ENCODE measurements around the gene RAB20. TPM values are rescaled to one million over a fixed set of nuclear protein-coding genes. Genes with fewer than 3 reads are reported as not detected.
"Not testable (repeated sequence)": the region's sequence is repeated elsewhere in the genome, so short reads cannot be mapped to it uniquely, and the experiment has no call there.

RAB20 gene
- polyA plus RNA-seq, 6 donors from 2014 or later = 0.74 to 3.4 (median 2.0) TPM; not detected in 1

GRCh38 chr13:110541526-110541920 is 20.0 kb downstream of the RAB20 start:
- peaks cover 0 to 5% of the 10 kb centered on the region in 2 donors for H3K36me3 Mint-ChIP-seq
- H3K9me3 Mint-ChIP-seq = peaks cover 0 to 15% (median 3%) of the 10 kb centered on the region in 7 donors
- no peak overlapping the region for H3K4me3 Mint-ChIP-seq
- DNase-seq (no peak), ATAC-seq (ENCODE audit: low read depth in 2 of 2) (no peak)
- peaks cover 15 to 21% (median 20%) of the 10 kb centered on the region in 3 donors for H3K4me1 Mint-ChIP-seq
- H3K27me3 Mint-ChIP-seq = no peaks in the 10 kb centered on the region
- H3K27ac Mint-ChIP-seq = peak overlapping the region in 2 of 6 donors; percentile 88 to 91

GRCh38 chr13:110540871-110541525 is 20.5 kb downstream of the RAB20 start:
- H3K36me3 Mint-ChIP-seq = peaks cover 0 to 5% of the 10 kb centered on the region in 2 donors

GRCh38 chr13:110539894-110540293 is 21.6 kb downstream of the RAB20 start:
- Mint-ChIP-seq H3K4me1 (peaks cover 23 to 31% (median 29%) of the 10 kb centered on the region in 3 donors), H3K27ac (no peak overlapping the region), H3K4me3 (no peak overlapping the region), H3K27me3 (no peaks in the 10 kb centered on the region), H3K36me3 (peaks cover 0 to 1% of the 10 kb centered on the region in 2 donors), H3K9me3 (peaks cover 0 to 8% (median 2%) of the 10 kb centered on the region in 7 donors)
- ATAC-seq (ENCODE audit: low read depth in 2 of 2) (no peak), DNase-seq (no peak)

More at GRCh38 chr13:110540871-110541525, 20.5 kb downstream of the RAB20 start:
- Mint-ChIP-seq H3K9me3 (peaks cover 0 to 15% (median 3%) of the 10 kb centered on the region in 7 donors), H3K4me3 (no peak overlapping the region), H3K4me1 (peaks cover 20 to 27% (median 25%) of the 10 kb centered on the region in 3 donors), H3K27ac (peak overlapping the region in 2 of 6 donors; percentile 61 to 63), H3K27me3 (no peaks in the 10 kb centered on the region)
- ATAC-seq (ENCODE audit: low read depth in 2 of 2) = no peak
- no peak for DNase-seq

- Mint-ChIP-seq H3K36me3 (no peaks in the 10 kb centered on the region), H3K27ac (peak overlapping the region in 3 of 6 donors; percentile 56 to 88 (median 69))
- ATAC-seq (ENCODE audit: low read depth in 2 of 2) = peak in 1 of 2 donors; percentile 22
Measured at GRCh38 chr13:110538632-110539031, 22.9 kb downstream of the RAB20 start.

GRCh38 chr13:110536006-110536693 is 25.4 kb downstream of the RAB20 start:
- Mint-ChIP-seq H3K27ac (peak overlapping the region; percentile 18 to 90 (median 54)), H3K4me3 (peak overlapping the region in 7 of 8 donors; percentile 7 to 70 (median 42)), H3K9me3 (no peaks in the 10 kb centered on the region), H3K36me3 (no peaks in the 10 kb centered on the region), H3K27me3 (no peaks in the 10 kb centered on the region), H3K4me1 (peaks cover 23 to 31% (median 29%) of the 10 kb centered on the region in 3 donors)
- DNase-seq (peak; percentile 42), ATAC-seq (ENCODE audit: low read depth in 2 of 2) (peak; percentile 92 to 95)

More at GRCh38 chr13:110538632-110539031, 22.9 kb downstream of the RAB20 start:
- H3K27me3 Mint-ChIP-seq = no peaks in the 10 kb centered on the region
- no peaks in the 10 kb centered on the region for H3K9me3 Mint-ChIP-seq
- peaks cover 23 to 31% (median 29%) of the 10 kb centered on the region in 3 donors for H3K4me1 Mint-ChIP-seq
- DNase-seq = no peak
- peak overlapping the region in 2 of 8 donors; percentile 59 to 65 for H3K4me3 Mint-ChIP-seq

GRCh38 chr13:110535526-110535925 is 26.0 kb downstream of the RAB20 start:
- Mint-ChIP-seq H3K4me1 (peaks cover 27 to 34% (median 31%) of the 10 kb centered on the region in 3 donors), H3K36me3 (no peaks in the 10 kb centered on the region), H3K4me3 (no peak overlapping the region), H3K9me3 (no peaks in the 10 kb centered on the region), H3K27me3 (no peaks in the 10 kb centered on the region), H3K27ac (peak overlapping the region in 2 of 6 donors; percentile 84 to 90)
- no peak for ATAC-seq (ENCODE audit: low read depth in 2 of 2)
- no peak for DNase-seq

GRCh38 chr13:110533771-110534670 is 27.5 kb downstream of the RAB20 start:
- ATAC-seq (ENCODE audit: low read depth in 2 of 2) = no peak
- peak overlapping the region in 3 of 6 donors; percentile 29 to 80 (median 59) for H3K27ac Mint-ChIP-seq
- no peaks in the 10 kb centered on the region for H3K36me3 Mint-ChIP-seq
- no peak overlapping the region for H3K4me3 Mint-ChIP-seq
- peaks cover 27 to 34% (median 31%) of the 10 kb centered on the region in 3 donors for H3K4me1 Mint-ChIP-seq
- no peaks in the 10 kb centered on the region for H3K27me3 Mint-ChIP-seq
- no peaks in the 10 kb centered on the region for H3K9me3 Mint-ChIP-seq
- DNase-seq = no peak

- Mint-ChIP-seq H3K27ac (peak overlapping the region in 1 of 6 donors; percentile 92), H3K4me3 (peak overlapping the region in 1 of 8 donors; percentile 33), H3K4me1 (peaks cover 17 to 21% (median 17%) of the 10 kb centered on the region in 3 donors)
- not testable (repeated sequence) for H3K27me3 Mint-ChIP-seq; H3K9me3 Mint-ChIP-seq; DNase-seq; H3K36me3 Mint-ChIP-seq; ATAC-seq (ENCODE audit: low read depth in 2 of 2)
Measured at GRCh38 chr13:110532258-110532657, 29.3 kb downstream of the RAB20 start.

GRCh38 chr13:110531671-110532083 is 29.8 kb downstream of the RAB20 start:
- DNase-seq = no peak
- no peaks in the 10 kb centered on the region for H3K36me3 Mint-ChIP-seq
- peak overlapping the region in 1 of 6 donors; percentile 92 for H3K27ac Mint-ChIP-seq
- H3K4me1 Mint-ChIP-seq = peaks cover 14 to 15% (median 15%) of the 10 kb centered on the region in 3 donors
- no peak for ATAC-seq (ENCODE audit: low read depth in 2 of 2)
- H3K27me3 Mint-ChIP-seq = no peaks in the 10 kb centered on the region
- no peaks in the 10 kb centered on the region for H3K9me3 Mint-ChIP-seq
- H3K4me3 Mint-ChIP-seq = no peak overlapping the region

- H3K4me3 Mint-ChIP-seq = no peak overlapping the region
- DNase-seq = no peak
- ATAC-seq (ENCODE audit: low read depth in 2 of 2) = no peak
- no peaks in the 10 kb centered on the region for H3K36me3 Mint-ChIP-seq
- peaks cover 9 to 14% (median 11%) of the 10 kb centered on the region in 3 donors for H3K4me1 Mint-ChIP-seq
- H3K27me3 Mint-ChIP-seq = peaks cover 0 to 4% (median 0%) of the 10 kb centered on the region in 3 donors
- H3K9me3 Mint-ChIP-seq = no peaks in the 10 kb centered on the region
- H3K27ac Mint-ChIP-seq = peak overlapping the region in 1 of 6 donors; percentile 40
Measured at GRCh38 chr13:110531100-110531499, 30.4 kb downstream of the RAB20 start.

- no peak for ATAC-seq (ENCODE audit: low read depth in 2 of 2)
- peak overlapping the region in 1 of 8 donors; percentile 15 for H3K4me3 Mint-ChIP-seq
- peaks cover 0 to 9% (median 4%) of the 10 kb centered on the region in 3 donors for H3K27me3 Mint-ChIP-seq
- peaks cover 19 to 20% (median 20%) of the 10 kb centered on the region in 3 donors for H3K4me1 Mint-ChIP-seq
- no peak for DNase-seq
- no peaks in the 10 kb centered on the region for H3K36me3 Mint-ChIP-seq
- no peaks in the 10 kb centered on the region for H3K9me3 Mint-ChIP-seq
- peak overlapping the region in 1 of 6 donors; percentile 52 for H3K27ac Mint-ChIP-seq
Measured at GRCh38 chr13:110529522-110530311, 31.8 kb downstream of the RAB20 start.

GRCh38 chr13:110528911-110529310 is 32.6 kb downstream of the RAB20 start:
- H3K4me3 Mint-ChIP-seq = no peak overlapping the region
- no peaks in the 10 kb centered on the region for H3K9me3 Mint-ChIP-seq
- H3K4me1 Mint-ChIP-seq = peaks cover 27 to 28% (median 28%) of the 10 kb centered on the region in 3 donors
- peaks cover 0 to 9% (median 4%) of the 10 kb centered on the region in 3 donors for H3K27me3 Mint-ChIP-seq
- H3K27ac Mint-ChIP-seq = no peak overlapping the region
- DNase-seq (no peak), ATAC-seq (ENCODE audit: low read depth in 2 of 2) (no peak)
- H3K36me3 Mint-ChIP-seq = no peaks in the 10 kb centered on the region

Data from naive B cell (primary cell).